ENCODE results near the gene LAP3. TPM values are rescaled to one million over a fixed set of nuclear protein-coding genes. Genes with fewer than 3 reads are reported as not detected.

The LAP3 gene
- total RNA-seq, 2 experiments from 2014 or later: 61.6 TPM

GRCh38 chr4:17624821-17625220, 47.8 kb downstream of the LAP3 start:
- ChIA-PET CTCF (no interaction called here), POLR2A (no interaction called here)
- Mint-ChIP-seq H3K9me3 (no peaks in the 10 kb centered on the region), H3K27me3 (no peaks in the 10 kb centered on the region), H3K4me3 (no peak overlapping the region), H3K36me3 (ENCODE audit: low read depth) (peaks cover 94% of the 10 kb centered on the region), H3K27ac (peak overlapping the region; percentile 15), H3K4me1 (ENCODE audit: low read depth) (peaks cover 25% of the 10 kb centered on the region)
- no peak for ATAC-seq (ENCODE audit: poor library complexity)
- H3K4me3 ChIP-seq (ENCODE audit: low read length): no peak overlapping the region
- H3K9me3 ChIP-seq (ENCODE audit: control insufficient read depth in 1 of 2, insufficient read depth in 1 of 2, low read length in 2 of 2): no peaks in the 10 kb centered on the region
- intact Hi-C loops (cut with DNase I, micrococcal nuclease): no loop called here
- DNase-seq: no peak
- no peaks in the 10 kb centered on the region for H3K4me1 ChIP-seq (ENCODE audit: insufficient read depth, low read length)
- H3K27ac ChIP-seq (ENCODE audit: low read depth in 1 of 2, low read length in 2 of 2): no peak overlapping the region
- no peak for TF ChIP-seq CTCF (IDR thresholded peaks at IDR 0.05)
- H3K36me3 ChIP-seq (ENCODE audit: insufficient read depth, low read length): peaks cover 96% of the 10 kb centered on the region
- H3K27me3 ChIP-seq (ENCODE audit: control insufficient read depth in 1 of 2, insufficient read depth in 2 of 2, low read length in 2 of 2): no peaks in the 10 kb centered on the region

GRCh38 chr4:17630228-17630627, 53.2 kb downstream of the LAP3 start:
- Histone ChIP-seq H3K4me3 (ENCODE audit: low read length) (no peak overlapping the region), H3K9me3 (ENCODE audit: control insufficient read depth in 1 of 2, insufficient read depth in 1 of 2, low read length in 2 of 2) (no peaks in the 10 kb centered on the region), H3K27ac (ENCODE audit: low read depth in 1 of 2, low read length in 2 of 2) (no peak overlapping the region), H3K4me1 (ENCODE audit: insufficient read depth, low read length) (no peaks in the 10 kb centered on the region), H3K36me3 (ENCODE audit: insufficient read depth, low read length) (peaks cover 94% of the 10 kb centered on the region), H3K27me3 (ENCODE audit: control insufficient read depth in 1 of 2, insufficient read depth in 2 of 2, low read length in 2 of 2) (no peaks in the 10 kb centered on the region)
- Mint-ChIP-seq H3K27me3 (no peaks in the 10 kb centered on the region), H3K4me3 (no peak overlapping the region), H3K9me3 (no peaks in the 10 kb centered on the region), H3K36me3 (ENCODE audit: low read depth) (peaks cover 93% of the 10 kb centered on the region), H3K4me1 (ENCODE audit: low read depth) (peaks cover 5% of the 10 kb centered on the region), H3K27ac (no peak overlapping the region)
- intact Hi-C loops (cut with DNase I, micrococcal nuclease): loop anchor here in 1 of 2 experiments (10.0 kb wide), 1 partner anchor 285 kb away; no protein-coding TSS in a partner anchor
- CTCF ChIA-PET: no interaction called here
- ATAC-seq (ENCODE audit: poor library complexity) (no peak), DNase-seq (no peak)
- POLR2A ChIA-PET: no interaction called here
- TF ChIP-seq CTCF (IDR thresholded peaks at IDR 0.05): no peak

- Mint-ChIP-seq H3K27ac (no peak overlapping the region), H3K4me3 (no peak overlapping the region), H3K4me1 (ENCODE audit: low read depth) (peaks cover 5% of the 10 kb centered on the region), H3K36me3 (ENCODE audit: low read depth) (peaks cover 74% of the 10 kb centered on the region), H3K27me3 (no peaks in the 10 kb centered on the region), H3K9me3 (no peaks in the 10 kb centered on the region)
- Histone ChIP-seq H3K27me3 (ENCODE audit: control insufficient read depth in 1 of 2, insufficient read depth in 2 of 2, low read length in 2 of 2) (no peaks in the 10 kb centered on the region), H3K4me3 (ENCODE audit: low read length) (no peak overlapping the region), H3K9me3 (ENCODE audit: control insufficient read depth in 1 of 2, insufficient read depth in 1 of 2, low read length in 2 of 2) (no peaks in the 10 kb centered on the region), H3K27ac (ENCODE audit: low read depth in 1 of 2, low read length in 2 of 2) (peak overlapping the region in 1 of 2 donors; percentile 32), H3K36me3 (ENCODE audit: insufficient read depth, low read length) (peaks cover 68% of the 10 kb centered on the region), H3K4me1 (ENCODE audit: insufficient read depth, low read length) (peaks cover 8% of the 10 kb centered on the region)
- no peak for ATAC-seq (ENCODE audit: poor library complexity)
- ChIA-PET CTCF (interaction anchor here (1.4 kb wide), 1 partner anchor 84 kb away, joined by 4 read pairs; no protein-coding TSS in a partner anchor), POLR2A (no interaction called here)
- no peak for DNase-seq
- no peak for TF ChIP-seq CTCF (IDR thresholded peaks at IDR 0.05)
- intact Hi-C loops (cut with DNase I, micrococcal nuclease): loop anchor here in 1 of 2 experiments (10.0 kb wide), 1 partner anchor 289 kb away; no protein-coding TSS in a partner anchor
Measured at GRCh38 chr4:17633600-17633999, 56.6 kb downstream of the LAP3 start.
